Fibroblast of upper back skin (primary cell): Measurements from ENCODE around the gene GDE1.
"Not testable (repeated sequence)": the region's sequence is repeated elsewhere in the genome, so short reads cannot be mapped to it uniquely, and the experiment has no call there.

Experiments
- DNase-seq: peaks from one replicate; pipeline ENCODE4 v3.0.0-alpha.2; 2013

GDE1 gene

DNA sequence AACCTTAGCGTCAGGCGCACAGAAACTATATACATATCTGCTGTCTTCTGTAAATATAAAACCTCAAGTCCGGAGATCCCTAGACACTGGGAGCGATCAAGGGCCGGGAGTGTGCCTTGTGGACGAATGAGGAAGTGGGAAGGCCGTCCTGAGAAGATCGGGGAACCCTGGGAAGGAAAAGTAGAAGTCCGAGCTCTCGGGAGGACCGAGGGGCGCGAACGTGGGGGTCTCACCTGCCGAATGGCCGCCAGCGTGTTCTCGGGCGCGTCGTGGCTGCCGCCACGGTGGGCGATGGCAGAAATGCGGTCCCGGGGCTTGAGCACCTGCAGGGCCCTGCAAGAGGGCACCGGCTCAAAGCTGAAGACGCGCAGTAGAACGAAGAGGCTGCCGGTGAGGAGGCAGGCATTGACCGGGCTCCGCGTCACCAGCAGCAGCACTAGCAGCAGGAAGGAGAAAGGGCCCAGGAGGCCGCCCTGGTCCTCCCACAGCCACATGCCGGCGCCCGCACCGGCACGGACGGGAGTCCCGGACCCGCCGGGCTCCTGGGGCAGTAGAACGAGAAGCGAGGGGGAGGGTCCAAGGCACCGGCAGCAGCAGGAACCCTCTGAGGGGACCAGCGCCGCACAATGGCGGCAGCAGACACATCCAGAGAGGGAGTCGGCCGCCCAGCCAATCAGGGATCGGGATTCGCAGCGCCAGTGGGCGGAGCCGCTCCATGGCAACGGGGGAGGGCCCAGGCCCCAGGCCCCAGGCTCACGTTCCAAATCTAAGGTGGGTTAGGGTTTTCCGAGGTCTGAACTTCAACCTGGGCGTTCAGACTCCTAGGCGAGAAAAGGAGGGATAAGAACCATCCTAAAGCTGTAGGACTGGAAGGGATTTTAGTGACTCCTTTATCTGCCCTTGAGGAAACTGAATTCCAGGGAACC is at the start of gene GDE1:
Gene GDE1 (minus strand): TSS at position 628 of the 926 bp plus-strand sequence. CDS start 134 bp downstream, at position 494.
- peak; percentile 89 for DNase-seq

DNA sequence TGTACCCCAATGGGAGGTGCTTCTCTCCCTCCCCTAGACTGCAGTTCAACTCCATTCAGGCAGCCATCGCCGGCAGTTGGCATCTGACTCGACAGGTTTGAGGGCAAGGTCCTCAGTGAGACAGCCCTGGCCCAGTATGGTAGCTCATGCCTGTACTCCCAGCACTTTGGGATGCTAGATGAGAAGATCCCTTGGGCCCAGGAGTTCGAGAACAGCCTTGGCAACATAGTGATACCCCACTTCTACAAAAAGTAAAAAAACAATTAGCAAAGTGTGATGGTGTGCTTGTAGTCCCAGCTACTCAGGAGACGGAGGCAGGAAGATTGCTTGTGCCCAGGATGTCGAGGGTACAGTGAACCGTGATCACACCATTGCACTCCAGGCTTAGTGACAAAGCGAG is 45.7 kb upstream of the GDE1 start:
- DNase-seq: no peak

DNA sequence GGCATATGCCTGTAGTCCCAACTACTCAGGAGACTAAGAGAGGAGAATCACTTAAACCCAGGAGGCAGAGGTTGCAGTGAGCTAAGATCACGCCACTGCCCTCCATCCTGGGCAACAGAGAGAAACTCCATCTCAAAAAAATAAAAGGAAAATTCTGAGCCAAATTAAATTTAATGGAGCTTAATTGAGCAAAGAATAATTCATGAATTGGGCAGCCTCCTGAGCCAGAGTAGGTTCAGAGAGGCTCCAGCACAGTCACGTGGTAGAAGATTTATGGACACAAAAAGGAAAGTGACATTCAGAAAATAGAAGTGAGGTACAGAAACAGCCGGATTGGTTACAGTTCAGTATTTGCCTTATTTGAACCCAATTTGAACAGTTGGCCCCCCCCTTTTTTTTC is 44.5 kb upstream of the GDE1 start:
- DNase-seq: no peak

GRCh38 chr16:19563377-19563776 is 41.5 kb upstream of the GDE1 start:
- DNase-seq: no peak

GRCh38 chr16:19560078-19560477 is 38.2 kb upstream of the GDE1 start:
- DNase-seq: no peak

DNA sequence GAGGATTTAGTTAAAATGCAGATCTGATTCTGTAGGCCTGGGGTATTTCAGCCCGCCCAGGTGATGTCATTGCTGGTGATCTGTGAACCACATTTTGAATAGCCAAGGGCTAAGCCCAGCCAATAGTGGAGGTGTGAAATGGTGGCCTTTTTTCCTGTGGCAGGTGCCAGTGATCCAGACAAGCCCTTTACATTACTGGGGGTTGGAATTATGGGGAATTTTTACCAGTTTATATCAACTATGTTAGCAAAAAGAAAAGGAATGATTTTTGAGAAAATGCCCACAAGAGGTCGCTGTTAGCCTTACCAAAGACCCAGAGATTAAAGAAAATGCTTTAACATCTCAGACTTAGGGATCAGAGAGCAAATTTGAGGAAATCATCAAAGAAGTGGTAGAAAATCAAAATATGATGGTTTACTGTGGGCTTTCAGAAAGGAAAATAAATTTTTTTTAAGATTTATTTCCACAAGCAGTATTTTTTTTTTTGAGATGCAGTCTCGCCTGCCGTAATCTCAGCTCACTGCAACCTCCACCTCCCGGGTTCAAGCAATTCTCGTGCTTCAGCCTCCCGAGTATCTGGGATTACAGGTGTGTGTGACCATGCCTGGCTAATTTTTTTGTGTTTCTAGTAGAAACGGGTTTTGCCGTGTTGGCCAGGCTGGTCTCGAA is 37.5 kb upstream of the GDE1 start:
- peak; percentile 61 for DNase-seq

GRCh38 chr16:19555938-19556771 is 34.3 kb upstream of the GDE1 start:
- peak; percentile 32 for DNase-seq

GRCh38 chr16:19555186-19555937 is 33.5 kb upstream of the GDE1 start, which contains the start of gene VPS35L:
VPS35L (plus strand) TSS chr16:19555703; CDS start chr16:19555730, 27 bp downstream.
- peak; percentile 99 for DNase-seq

DNA sequence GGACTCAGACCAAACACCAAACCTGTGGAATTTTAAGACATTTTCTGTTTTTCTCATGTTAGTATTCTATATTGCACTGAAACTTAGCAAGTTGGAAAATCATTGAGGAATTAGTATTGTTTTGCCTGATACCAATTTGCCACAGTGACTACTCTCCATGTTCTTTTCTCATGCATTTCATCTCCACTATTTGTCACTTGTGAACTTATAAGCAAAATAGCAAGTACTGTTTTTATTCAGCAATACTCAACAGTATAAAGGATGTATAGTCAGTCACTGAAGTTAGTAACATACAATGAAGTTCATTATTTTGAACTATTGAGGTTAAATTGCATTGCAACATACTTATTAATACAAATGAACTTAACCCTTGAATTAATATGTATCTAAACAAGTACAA is 27.8 kb upstream of the GDE1 start:
- no peak for DNase-seq

- no peak for DNase-seq
Observed at GRCh38 chr16:19548144-19548543, 26.2 kb upstream of the GDE1 start.

DNA sequence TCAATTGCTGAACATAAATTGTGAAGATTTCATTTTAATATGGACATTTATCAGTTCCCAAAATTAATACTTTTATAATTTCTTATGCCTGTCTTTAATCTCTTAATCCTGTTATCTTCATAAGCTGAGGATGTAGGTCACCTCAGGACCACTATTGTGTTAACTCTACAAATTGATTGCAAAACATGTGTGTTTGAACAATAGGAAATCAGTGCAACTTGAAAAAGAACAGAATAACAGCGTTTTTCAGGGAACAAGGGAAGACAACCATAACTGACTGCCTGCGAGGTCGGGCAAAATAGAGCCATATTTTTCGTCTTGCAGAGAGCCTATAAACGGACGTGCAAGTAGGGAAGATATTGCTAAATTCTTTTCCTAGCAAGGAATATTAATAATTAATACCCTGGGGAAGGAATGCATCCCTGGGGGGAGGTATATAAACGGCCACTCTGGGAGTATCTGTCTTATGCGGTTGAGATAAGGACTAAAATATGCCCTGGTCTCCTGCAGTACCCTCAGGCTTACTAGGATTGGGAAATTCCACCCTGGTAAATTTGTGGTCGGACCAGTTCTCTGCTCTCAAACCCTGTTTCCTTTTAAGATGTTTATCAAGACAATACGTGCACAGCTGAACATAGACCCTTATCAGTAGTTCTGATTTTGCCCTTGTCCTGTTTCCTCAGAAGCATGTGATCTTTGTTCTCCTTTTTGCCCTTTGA is 21.5 kb upstream of the GDE1 start:
- not testable (repeated sequence) for DNase-seq

GRCh38 chr16:19542138-19542821 is 20.4 kb upstream of the GDE1 start:
- DNase-seq: no peak

GRCh38 chr16:19540241-19540970 is 18.5 kb upstream of the GDE1 start:
- DNase-seq: no peak

GRCh38 chr16:19532601-19533000 is 10.7 kb upstream of the GDE1 start:
- DNase-seq: no peak

- DNase-seq: no peak
Observed at GRCh38 chr16:19528666-19529065, 6.8 kb upstream of the GDE1 start.

GRCh38 chr16:19527161-19527560 is 5.3 kb upstream of the GDE1 start:
- DNase-seq: no peak

DNA sequence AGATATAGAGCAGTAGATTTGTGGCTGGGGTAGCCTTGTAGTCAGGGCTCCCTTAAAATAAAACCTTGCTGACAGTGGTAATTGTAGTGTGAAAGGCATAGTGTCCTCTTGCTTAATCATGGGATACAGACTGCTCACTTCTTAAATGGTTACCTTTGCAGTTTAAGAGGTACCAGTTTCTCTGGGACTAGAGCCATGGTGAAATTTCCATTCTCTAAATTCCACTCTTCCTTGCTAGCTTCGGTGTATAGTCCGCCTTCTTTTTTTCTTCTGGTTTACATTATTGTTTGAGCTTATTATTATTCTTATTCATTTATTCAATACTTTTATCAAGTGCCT is 3.5 kb upstream of the GDE1 start:
- no peak for DNase-seq

GRCh38 chr16:19524616-19525384 is 2.9 kb upstream of the GDE1 start:
- DNase-seq: no peak

- no peak for DNase-seq
Observed at GRCh38 chr16:19524356-19524615, 2.4 kb upstream of the GDE1 start.
